Neutrophil (primary cell): ENCODE data around the gene KCNQ4.

Experiments used
- H3K27ac ChIP-seq: fragments of 200-600 bp; sonication (generic); 2 replicates; pipeline ENCODE4 v1.5.1; 2016; ENCODE audit warnings: mild to moderate bottlenecking, moderate library complexity
- H3K27me3 ChIP-seq: fragments of 200-600 bp; sonication (generic); 2 replicates; pipeline ENCODE4 v1.6.0; 2016; ENCODE audit warnings: mild to moderate bottlenecking
- H3K36me3 ChIP-seq: fragments of 200-600 bp; sonication (generic); 2 replicates; pipeline ENCODE4 v1.5.1; 2017
- H3K4me1 ChIP-seq, 2 experiments: fragments of 200-600 bp in 1 of 2; sonication (generic) in 1 of 2; 1 replicate in 1 of 2; 2 replicates in 1 of 2; pipeline versions ENCODE4 v1.5.1 to v1.6.1; 2013 to 2016; ENCODE audit warnings: low read depth in 1 of 2, low read length in 1 of 2, mild to moderate bottlenecking in 1 of 2, moderate library complexity in 1 of 2; ENCODE audit not compliant: control insufficient read depth in 1 of 2, insufficient read depth in 1 of 2
- H3K4me3 ChIP-seq, 2 experiments: fragments of 200-600 bp in 1 of 2; sonication (generic) in 1 of 2; 1 replicate in 1 of 2; 2 replicates in 1 of 2; pipeline ENCODE4 v1.5.1; 2013 to 2016; ENCODE audit warnings: low read depth in 1 of 2, low read length in 1 of 2, mild to moderate bottlenecking in 1 of 2, moderate library complexity in 1 of 2
- H3K9me3 ChIP-seq: fragments of 200-600 bp; sonication (generic); 2 replicates; pipeline ENCODE4 v1.5.1; 2016
- TF ChIP-seq, protein P1 (sequence below): fragments of 200-600 bp; sonication (generic); IDR thresholded peaks from 2 replicates; pipeline ENCODE4 v1.5.1; 2016; ENCODE audit warnings: antibody characterized with exemption

KCNQ4 gene

GRCh38 chr1:40842207-40842606 is 58.6 kb downstream of the KCNQ4 start:
- TF ChIP-seq, protein P1, sequence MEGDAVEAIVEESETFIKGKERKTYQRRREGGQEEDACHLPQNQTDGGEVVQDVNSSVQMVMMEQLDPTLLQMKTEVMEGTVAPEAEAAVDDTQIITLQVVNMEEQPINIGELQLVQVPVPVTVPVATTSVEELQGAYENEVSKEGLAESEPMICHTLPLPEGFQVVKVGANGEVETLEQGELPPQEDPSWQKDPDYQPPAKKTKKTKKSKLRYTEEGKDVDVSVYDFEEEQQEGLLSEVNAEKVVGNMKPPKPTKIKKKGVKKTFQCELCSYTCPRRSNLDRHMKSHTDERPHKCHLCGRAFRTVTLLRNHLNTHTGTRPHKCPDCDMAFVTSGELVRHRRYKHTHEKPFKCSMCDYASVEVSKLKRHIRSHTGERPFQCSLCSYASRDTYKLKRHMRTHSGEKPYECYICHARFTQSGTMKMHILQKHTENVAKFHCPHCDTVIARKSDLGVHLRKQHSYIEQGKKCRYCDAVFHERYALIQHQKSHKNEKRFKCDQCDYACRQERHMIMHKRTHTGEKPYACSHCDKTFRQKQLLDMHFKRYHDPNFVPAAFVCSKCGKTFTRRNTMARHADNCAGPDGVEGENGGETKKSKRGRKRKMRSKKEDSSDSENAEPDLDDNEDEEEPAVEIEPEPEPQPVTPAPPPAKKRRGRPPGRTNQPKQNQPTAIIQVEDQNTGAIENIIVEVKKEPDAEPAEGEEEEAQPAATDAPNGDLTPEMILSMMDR = no peak
- Histone ChIP-seq H3K4me3 (no peak overlapping the region), H3K9me3 (no peaks in the 10 kb centered on the region), H3K36me3 (no peaks in the 10 kb centered on the region), H3K27ac (no peak overlapping the region), H3K4me1 (peaks cover 4 to 9% of the 10 kb centered on the region in 2 experiments), H3K27me3 (peaks cover 19% of the 10 kb centered on the region)

GRCh38 chr1:40842691-40843090 is 59.1 kb downstream of the KCNQ4 start:
- no peak overlapping the region for H3K4me3 ChIP-seq
- no peaks in the 10 kb centered on the region for H3K9me3 ChIP-seq
- H3K27ac ChIP-seq = no peak overlapping the region
- H3K36me3 ChIP-seq = no peaks in the 10 kb centered on the region
- H3K27me3 ChIP-seq = peaks cover 15% of the 10 kb centered on the region
- H3K4me1 ChIP-seq = peaks cover 4 to 9% of the 10 kb centered on the region in 2 experiments
- TF ChIP-seq, protein P1 = no peak

DNA sequence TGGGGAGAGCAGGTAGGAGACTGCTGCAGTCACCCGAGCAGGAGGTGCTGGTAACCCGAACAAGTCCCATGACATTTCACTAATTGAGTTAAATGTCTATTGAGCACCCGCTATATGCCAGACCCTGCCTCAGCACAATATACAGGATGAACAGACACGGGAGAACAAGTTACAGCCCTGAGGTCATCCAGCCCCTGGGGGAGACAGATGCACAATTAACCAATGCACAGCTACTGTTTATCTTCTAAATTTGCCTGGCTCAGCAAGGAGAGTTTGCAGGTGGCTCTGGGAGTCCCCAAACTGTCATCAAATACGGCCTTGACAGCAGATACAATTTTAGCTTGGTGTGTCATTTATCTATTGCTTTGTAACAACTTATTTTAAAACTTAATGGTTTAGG is 60.5 kb downstream of the KCNQ4 start:
- no peaks in the 10 kb centered on the region for H3K9me3 ChIP-seq
- TF ChIP-seq, protein P1 = no peak
- peaks cover 10 to 14% of the 10 kb centered on the region in 2 experiments for H3K4me1 ChIP-seq
- H3K27ac ChIP-seq = no peak overlapping the region
- no peak overlapping the region for H3K4me3 ChIP-seq
- H3K27me3 ChIP-seq = peaks cover 15% of the 10 kb centered on the region
- no peaks in the 10 kb centered on the region for H3K36me3 ChIP-seq

GRCh38 chr1:40844887-40845878 is 61.6 kb downstream of the KCNQ4 start:
- Histone ChIP-seq H3K4me3 (no peak overlapping the region), H3K9me3 (no peaks in the 10 kb centered on the region), H3K36me3 (no peaks in the 10 kb centered on the region), H3K27me3 (peaks cover 15% of the 10 kb centered on the region), H3K27ac (no peak overlapping the region), H3K4me1 (peaks cover 21 to 26% of the 10 kb centered on the region in 2 experiments)
- TF ChIP-seq, protein P1 = no peak

DNA sequence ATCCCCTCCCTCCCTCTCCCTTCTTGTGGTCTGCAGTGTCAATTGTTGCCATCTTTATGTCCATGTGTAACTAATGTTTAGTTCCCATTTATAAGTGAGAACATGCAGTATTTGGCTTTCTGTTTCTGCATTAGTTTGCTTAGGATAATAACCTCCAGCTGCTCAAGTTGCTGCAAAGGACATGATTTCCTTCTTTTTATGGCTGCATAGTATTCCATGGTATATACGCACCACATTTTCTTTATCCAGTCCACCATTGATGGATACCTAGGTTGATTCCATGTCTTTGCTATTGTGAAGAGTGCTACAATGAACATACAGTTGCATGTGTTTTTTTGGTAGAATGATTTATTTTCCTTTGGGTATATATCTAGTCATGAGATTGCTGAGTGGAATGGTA is 62.3 kb downstream of the KCNQ4 start:
- Histone ChIP-seq H3K27ac (no peak overlapping the region), H3K36me3 (no peaks in the 10 kb centered on the region), H3K4me3 (no peak overlapping the region), H3K27me3 (peaks cover 11% of the 10 kb centered on the region), H3K4me1 (peaks cover 24 to 28% of the 10 kb centered on the region in 2 experiments), H3K9me3 (no peaks in the 10 kb centered on the region)
- TF ChIP-seq, protein P1 = no peak
